ENCODE data around the gene SPSB2. TPM values are rescaled to one million over a fixed set of nuclear protein-coding genes. Genes with fewer than 3 reads are reported as not detected.

Gene SPSB2
- total RNA-seq, 1 donor from 2014 or later, result 12.3 TPM

DNA sequence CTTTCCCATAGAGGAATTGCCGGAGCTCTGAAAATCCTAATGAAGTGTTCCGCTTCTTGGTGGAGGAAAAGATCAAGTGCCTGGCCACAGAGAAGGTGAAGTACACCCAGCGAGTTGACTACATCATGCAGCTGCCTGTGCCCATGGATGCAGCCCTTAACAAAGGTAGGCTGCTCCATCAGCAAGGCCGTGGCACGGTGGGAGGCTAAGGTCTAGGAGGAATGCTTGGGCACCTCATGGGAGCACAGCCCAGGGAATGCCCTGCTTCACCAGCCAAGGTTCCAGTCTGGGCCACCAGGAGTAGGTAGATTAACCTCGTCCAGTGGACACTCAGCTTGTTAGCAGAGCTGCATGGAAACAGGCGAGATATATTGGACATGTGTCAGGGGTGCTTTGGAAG lies 12.2 kb downstream of the SPSB2 start:
- ATAC-seq, result no peak
- intact Hi-C loops (cut with DNase I), result no loop called here
- DNase-seq (ENCODE audit: low spot score), result no peak

DNA sequence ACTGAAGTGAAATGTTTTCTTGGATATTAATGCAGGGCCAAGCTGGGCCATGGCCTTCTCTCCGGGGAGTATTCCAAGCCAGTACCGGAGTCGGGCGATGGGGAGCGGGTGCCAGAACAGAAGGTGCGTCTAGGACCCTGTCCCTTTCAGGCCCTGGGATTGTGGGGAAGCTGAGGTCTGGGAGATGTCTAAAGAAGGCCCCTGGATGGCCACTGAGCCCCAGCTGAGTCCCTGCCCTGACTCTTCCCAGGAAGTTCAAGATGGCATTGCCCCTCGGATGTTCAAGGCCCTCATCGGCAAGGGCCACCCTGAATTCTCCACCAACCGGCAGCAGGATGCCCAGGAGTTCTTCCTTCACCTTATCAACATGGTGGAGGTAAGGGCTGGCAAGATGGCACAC lies 13.0 kb downstream of the SPSB2 start:
- intact Hi-C loops (cut with DNase I), result no loop called here
- ATAC-seq (no peak), DNase-seq (ENCODE audit: low spot score) (no peak)

DNA sequence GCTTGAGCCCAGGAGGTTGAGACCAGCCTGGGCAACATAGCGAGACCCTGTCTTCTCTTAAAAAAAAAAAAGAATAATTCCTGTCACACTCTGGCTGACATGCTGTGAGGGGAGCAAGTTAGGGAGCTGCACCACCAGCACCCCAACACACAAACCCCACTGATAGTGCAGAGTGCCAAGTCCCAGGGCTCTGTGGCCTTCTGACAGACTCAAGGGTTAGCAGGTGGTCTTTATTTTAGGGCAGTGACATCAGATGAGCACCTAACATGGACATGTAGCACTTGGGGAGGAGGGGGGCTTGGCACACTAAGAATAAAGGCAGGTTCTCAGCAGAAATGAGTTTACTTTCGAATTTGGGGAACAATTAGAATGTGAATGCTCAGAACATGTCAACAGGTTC lies 14.3 kb downstream of the SPSB2 start:
- no peak for DNase-seq (ENCODE audit: low spot score)
- ATAC-seq, result no peak
- intact Hi-C loops (cut with DNase I), result loop anchor here (1.0 kb wide), 1 partner anchor 41 kb away; no protein-coding TSS in a partner anchor

DNA sequence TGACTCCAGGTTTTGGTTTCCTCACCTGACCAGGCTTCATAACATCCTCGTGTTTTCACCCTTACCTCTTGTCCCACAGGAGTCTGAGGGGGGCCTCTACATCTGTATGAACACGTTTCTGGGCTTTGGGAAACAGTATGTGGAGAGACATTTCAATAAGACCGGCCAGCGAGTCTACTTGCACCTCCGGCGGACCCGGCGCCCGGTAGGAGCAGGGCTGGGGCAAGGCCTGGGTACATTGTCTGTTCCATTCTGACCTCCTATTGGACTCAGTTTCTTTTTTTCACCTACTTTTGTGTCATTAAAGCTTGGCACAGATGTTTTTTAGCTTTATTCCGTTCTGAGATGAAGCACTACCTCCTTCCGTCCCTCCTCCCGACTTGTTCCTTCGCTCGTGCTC lies 17.8 kb downstream of the SPSB2 start:
- intact Hi-C loops (cut with DNase I), result no loop called here
- ATAC-seq, result no peak
- no peak for DNase-seq (ENCODE audit: low spot score)

DNA sequence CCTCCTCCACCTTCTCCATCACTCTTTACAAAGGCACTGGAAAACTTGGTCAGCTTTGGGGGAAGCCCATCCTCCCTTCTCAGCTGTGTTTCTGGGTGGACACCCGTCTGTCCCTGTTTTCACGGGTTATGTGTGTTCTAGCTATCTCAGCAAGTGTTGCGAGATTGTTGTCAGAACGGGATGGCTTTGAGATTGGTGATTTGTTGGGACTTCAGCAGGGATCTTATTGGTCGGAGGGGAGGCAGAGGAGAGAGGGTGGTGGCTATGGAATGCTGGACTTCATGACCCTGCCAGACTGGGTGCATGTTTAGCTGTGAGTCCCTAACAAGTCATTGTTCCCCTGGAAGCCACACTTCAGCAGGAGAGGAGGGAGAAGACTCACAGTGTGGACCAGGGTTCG lies 19.1 kb downstream of the SPSB2 start:
- no peak for DNase-seq (ENCODE audit: low spot score)
- no peak for ATAC-seq
- intact Hi-C loops (cut with DNase I), result no loop called here

DNA sequence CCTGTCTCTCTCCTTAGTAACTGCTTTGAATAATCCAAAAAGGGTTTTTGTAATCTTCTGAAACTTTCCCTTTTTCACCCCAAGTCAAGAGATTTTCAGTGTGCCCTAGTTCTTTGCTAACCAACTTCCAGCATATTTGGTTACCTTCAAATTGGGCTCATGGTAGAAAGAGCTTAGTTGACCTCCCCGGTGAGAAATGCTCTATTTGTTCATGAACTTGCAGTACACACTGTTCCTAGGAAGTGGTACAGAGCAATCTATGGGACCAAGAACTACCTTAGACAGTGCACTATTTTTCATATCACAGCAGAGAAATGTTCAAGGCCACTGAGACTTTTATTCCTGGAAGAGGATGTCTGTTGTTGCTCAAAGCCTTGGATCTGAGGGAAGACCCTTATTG lies 19.5 kb downstream of the SPSB2 start:
- no peak for ATAC-seq
- DNase-seq (ENCODE audit: low spot score), result no peak
- intact Hi-C loops (cut with DNase I), result no loop called here

DNA sequence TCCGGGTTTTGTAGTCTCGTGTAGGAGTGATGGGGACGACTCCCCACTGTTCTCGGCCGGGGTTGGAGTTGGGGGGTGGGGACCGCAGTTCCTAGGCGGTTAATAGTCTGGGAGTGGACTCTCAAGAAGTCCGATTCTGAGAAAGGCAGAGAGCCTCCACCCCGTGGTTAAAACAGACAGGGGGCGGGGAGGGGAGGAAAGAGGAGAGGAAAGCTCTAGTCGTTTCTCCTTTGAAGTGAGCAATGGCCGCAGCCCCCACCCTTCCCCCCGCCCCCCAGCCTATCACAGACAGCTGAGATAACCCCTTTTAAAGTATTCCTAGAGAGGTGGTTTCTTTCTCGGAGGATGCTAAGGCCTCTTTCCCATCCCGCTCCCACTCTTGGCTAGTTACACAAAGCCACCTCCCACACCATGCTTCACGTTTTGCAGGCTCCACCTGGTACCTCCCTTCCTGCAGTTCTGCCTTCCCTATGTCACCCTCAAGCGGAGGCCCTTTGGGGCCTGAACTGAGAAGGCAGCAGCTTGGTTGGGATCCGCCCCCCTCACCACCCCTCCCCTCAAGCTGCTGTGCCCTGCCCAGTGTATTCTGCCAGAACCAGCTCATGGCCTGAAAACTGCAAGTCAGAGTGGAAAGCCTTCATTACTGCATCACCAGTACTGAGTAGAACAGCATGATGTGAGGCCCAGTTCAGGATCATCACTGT lies 20.3 kb downstream of the SPSB2 start:
- ATAC-seq, result no peak
- DNase-seq (ENCODE audit: low spot score), result no peak
- intact Hi-C loops (cut with DNase I), result no loop called here

DNA sequence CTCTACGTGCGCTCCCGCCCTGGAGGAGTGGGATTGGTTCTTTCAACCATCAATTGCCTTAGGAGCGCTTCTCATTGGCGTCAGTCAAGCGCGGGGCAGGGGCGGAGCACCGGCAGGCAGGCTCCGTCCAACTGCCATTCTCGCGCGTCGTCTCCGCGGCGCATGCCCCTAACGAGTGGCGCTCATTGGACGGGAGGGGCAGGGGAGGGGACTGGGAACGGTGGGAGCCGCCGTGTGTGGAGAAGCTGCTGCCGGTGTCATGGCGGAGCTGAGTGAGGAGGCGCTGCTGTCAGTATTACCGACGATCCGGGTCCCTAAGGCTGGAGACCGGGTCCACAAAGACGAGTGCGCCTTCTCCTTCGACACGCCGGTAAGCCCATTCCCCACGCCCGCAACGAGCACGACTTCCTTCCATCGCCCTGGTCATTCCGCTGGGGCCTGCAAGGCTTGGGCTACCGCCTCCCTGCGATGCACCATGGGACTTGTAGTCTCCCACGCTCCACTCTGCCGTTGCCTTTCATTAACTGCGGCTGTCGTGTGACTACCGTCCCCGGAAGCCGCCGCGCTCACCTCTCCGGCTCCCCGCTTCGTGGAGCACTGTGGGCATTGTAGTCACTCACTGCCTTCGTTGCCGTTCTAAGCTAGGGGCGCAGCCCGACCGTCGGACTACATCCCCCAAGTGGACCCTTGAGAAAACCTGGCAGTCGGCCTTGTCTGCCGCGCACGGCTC lies 21.0 kb downstream of the SPSB2 start, which contains the start of gene USP5:
TSS of gene USP5 (plus strand) at position 230 of the 730 bp plus-strand sequence. CDS start at position 260, 30 bp downstream.
- ATAC-seq, result peak; percentile 95
- intact Hi-C loops (cut with DNase I), result no loop called here
- peak; percentile 99 for DNase-seq (ENCODE audit: low spot score)

DNA sequence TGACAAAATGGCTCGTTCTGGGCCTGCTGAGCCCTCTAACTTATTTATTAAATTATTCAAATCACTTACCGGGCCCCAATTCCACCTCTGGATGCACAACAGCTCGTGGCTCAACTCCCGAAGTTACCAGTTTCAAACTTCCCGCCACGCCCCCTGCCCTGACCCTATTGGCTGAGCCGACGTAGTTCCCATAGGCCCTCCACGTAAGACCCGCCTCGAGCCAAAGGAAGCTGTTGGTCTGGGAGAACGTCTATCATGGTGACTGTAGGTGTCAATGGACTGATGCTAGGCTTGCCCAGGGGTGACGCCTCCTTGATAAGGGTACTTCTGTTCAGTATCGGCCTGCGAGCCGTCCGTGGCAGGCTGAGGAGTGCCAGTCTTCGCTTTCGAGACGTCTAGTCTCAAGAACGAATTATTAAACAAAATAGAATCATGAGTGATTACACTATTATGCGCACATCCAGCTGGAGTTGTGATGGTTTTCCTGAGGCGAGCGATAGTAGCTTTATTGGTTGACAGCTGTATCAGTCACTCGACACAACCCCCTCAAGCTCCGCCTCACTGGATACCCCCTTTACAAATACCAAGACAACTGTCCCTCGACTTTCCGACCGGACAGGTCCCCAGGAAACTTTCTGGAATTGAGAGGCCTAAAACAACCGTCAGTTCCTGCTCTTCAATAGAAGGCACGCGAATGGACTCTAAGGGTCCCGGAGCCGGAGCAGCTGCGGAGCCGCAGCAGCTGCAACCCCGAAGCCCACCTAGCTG lies 21.8 kb downstream of the SPSB2 start, which contains the start of gene CDCA3:
TSS of gene CDCA3 (minus strand) at position 134 of the 768 bp plus-strand sequence. CDS start 334 bp downstream, outside the sequence.
- ATAC-seq (peak; percentile 88), DNase-seq (ENCODE audit: low spot score) (peak; percentile 97)
- intact Hi-C loops (cut with DNase I), result no loop called here

DNA sequence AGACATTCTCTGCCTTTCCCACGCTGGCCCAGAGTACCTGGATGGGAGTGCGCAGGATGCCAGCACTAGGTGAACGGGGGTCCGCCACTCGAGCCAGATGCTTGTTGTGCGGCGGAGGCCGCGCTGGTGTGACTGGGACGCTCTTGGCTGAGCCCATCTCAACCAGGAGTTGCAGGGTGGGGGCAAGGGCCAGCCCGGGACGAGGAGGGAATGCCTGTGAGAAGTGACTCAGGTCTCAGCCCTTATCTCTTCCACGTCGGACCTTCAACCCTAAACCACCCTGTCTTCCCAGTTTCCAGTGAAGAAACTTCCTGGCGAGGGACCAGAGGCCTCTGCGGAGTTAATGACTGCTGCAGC lies 22.3 kb downstream of the SPSB2 start:
- intact Hi-C loops (cut with DNase I), result no loop called here
- no peak for ATAC-seq
- DNase-seq (ENCODE audit: low spot score), result peak; percentile 77

DNA sequence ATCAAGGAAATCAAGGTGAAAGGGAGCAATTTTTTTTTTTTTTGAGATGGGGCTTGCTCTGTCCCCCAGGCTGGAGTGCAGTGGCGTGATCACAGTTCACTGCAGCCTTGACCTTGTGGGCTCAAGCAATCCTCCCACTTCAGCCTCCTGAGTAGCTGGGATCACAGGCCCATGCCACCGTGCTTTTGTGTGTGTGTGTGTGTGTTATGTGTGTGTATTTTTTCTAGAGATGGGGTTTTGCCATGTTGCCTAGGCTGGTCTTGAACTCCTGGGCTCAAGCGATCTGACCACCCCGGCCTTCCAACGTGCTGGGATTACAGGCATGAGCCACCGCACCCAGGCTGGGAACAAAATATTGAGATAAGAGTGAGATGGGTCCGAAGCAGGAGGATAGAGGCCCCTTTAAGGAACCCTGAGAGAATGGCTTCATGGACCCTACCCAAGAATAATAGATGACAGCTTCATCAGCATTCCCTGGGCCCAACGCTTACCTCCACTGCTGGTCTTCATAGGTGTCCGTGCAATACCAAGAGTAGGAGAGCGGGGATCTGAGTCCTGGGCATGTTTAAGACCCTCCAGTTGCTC lies 23.0 kb downstream of the SPSB2 start:
- ATAC-seq (no peak), DNase-seq (ENCODE audit: low spot score) (no peak)
- intact Hi-C loops (cut with DNase I), result no loop called here

DNA sequence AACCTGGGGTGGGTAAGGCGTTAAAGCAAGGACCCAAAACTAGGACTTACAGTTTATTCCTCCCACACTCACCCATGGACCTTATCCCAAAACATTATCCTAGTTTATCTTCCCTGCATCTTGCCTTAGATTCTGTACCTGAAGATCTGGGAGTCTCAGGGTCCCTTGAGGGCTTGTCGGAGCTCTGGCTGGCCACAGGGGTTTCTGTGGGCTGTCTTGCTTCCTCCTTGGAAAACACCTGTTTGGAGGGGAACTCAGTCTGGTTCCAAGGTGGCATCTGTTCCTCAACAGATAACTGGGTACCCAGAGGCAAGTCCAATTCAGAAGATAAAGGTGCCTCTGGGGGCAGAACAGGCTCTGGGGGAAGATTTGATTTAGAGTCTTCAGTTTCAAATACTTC lies 23.7 kb downstream of the SPSB2 start:
- no peak for DNase-seq (ENCODE audit: low spot score)
- intact Hi-C loops (cut with DNase I), result no loop called here
- ATAC-seq, result no peak

DNA sequence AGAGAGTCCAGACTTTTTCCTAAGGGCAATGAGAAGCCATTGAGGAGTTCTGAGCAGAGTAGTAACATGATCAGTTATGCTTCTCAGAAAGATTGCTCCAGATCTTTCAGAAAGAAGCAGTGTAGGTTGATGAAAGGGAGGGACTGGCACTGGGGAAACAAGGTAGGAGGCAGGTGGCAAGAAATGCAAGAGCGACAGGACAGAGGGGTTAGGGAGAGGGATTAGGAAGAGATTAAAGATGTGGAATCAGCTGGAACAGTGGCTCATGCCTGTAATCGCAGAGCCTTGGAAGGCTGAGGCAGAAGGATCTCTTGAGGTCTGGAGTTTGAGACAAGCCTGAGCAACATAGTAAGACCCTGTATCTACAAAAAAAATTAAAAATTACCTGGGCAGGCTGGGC lies 25.4 kb downstream of the SPSB2 start:
- DNase-seq (ENCODE audit: low spot score), result no peak
- intact Hi-C loops (cut with DNase I), result no loop called here
- ATAC-seq, result no peak

DNA sequence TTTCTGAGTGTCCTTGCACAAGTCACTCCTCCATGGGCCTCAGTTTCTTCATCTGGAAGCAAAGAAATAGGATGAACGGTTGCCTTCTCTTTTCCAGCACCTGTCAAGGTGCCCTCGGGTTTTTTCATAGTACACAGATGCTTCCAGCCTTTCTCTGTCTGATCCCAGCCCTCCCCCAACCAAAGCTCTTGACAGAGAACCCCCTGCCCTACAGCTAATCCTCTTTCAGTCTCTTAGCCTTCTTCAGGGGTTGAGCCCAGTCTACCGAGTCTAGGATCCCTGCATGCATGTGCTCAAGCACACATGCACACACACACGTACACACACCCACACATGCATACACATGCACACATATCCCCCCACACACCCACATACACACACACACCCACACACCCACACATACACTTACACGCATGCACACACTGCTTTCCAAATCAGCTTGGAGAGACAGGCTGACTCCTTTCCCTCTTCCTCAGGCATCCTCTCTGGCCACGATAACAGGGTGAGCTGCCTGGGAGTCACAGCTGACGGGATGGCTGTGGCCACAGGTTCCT lies 26.7 kb downstream of the SPSB2 start:
- no peak for ATAC-seq
- no peak for DNase-seq (ENCODE audit: low spot score)
- intact Hi-C loops (cut with DNase I), result no loop called here

DNA sequence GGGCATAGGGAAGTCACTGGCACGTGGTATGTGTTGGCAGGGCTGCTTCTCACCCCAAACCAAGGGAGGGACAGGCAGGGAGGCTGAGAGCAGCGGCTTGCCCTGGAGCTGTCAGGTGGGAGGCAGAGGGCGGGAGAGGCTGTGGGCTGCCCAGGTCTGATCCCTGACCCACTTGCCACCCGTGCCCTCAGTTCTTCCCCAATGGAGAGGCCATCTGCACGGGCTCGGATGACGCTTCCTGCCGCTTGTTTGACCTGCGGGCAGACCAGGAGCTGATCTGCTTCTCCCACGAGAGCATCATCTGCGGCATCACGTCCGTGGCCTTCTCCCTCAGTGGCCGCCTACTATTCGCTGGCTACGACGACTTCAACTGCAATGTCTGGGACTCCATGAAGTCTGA lies 27.7 kb downstream of the SPSB2 start:
- DNase-seq (ENCODE audit: low spot score), result no peak
- intact Hi-C loops (cut with DNase I), result no loop called here
- ATAC-seq, result no peak

DNA sequence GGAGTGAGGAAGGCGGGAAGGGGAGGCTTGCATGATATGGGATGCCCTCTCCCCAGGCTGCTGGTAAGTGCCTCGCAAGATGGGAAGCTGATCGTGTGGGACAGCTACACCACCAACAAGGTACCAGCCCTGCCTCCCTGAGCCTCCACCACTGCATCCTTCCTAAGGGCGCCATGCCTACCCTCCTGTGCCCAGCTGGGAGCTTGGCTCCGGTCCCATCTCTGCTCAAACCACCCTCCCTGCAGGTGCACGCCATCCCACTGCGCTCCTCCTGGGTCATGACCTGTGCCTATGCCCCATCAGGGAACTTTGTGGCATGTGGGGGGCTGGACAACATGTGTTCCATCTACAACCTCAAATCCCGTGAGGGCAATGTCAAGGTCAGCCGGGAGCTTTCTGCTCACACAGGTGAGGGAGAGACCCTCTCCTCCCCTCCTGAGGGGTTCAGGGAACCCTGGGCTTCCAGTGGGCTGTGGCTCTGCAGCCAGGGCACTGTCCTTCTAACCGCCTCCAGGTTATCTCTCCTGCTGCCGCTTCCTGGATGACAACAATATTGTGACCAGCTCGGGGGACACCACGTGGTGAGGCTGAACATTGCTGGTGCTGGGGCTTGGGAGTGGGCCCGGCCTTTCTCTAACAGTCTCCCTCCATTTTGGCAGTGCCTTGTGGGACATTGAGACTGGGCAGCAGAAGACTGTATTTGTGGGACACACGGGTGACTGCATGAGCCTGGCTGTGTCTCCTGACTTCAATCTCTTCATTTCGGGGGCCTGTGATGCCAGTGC lies 29.8 kb downstream of the SPSB2 start:
- ATAC-seq, result no peak
- intact Hi-C loops (cut with DNase I), result no loop called here
- no peak for DNase-seq (ENCODE audit: low spot score)

DNA sequence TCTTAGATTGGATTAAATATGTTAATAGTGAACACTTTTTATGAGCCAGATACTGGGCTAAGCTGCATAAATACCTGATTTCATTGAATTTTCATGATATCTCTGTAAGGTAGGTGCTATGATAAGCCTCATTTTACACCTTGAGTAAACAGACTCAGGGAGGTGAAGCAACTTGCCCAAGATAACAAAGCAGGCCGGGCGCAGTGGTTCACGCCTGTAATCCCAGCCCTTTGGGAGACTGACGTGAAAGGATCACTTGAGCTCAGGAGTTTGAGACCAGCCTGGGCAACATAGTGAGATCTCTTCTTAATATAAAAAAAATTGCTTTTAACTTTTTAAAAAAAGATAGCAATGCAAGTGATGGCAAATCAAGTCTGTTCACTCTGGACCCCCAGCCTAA lies 31.0 kb downstream of the SPSB2 start:
- intact Hi-C loops (cut with DNase I), result no loop called here
- DNase-seq (ENCODE audit: low spot score) (no peak), ATAC-seq (no peak)

DNA sequence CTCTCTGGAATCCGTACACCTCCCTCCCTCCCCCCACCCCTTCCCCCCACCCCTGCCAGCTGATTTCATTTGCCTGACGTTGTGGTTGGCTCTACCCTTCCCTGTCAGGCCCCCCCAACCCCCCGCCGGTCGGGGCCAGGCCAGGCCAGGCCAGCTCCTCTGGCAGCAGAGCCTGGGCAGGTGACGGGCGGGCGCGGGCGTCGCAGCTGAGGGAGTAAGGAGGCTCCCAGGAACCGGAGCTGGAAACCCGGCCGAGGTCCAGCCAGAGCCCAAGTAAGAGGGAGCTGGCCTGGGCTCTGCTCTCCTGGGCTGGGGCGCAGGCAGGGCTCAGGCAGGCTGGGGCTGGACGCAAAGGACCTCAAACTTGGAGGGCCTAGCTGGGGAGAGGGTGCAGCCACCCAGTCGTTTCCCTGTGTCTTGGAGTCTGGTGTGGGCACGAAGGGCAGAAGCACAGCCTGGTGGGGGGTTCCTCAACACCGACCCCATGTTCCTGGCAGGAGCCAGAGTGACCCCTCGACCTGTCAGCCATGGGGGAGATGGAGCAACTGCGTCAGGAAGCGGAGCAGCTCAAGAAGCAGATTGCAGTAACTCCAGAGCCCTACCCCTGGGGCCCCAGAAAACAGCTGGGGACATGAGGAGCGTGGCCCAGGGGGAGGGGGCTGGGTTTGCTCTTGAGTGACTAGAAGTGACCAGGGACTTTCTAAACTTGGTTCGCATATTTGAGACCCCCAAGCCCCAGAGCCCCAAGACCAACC lies 32.2 kb downstream of the SPSB2 start, which contains the start of gene GNB3:
TSS of gene GNB3 (plus strand) at position 165 of the 755 bp plus-strand sequence. CDS start at position 528, 363 bp downstream.
- ATAC-seq, result no peak
- no peak for DNase-seq (ENCODE audit: low spot score)
- intact Hi-C loops (cut with DNase I), result no loop called here
